Neural crest cell (in vitro differentiated cells): ENCODE results near the gene SLC25A20. TPM values are rescaled to one million over a fixed set of nuclear protein-coding genes. Genes with fewer than 3 reads are reported as not detected.

Experiments used
- DNase-seq: peaks from one replicate; pipeline ENCODE4 v3.0.0; 2021; ENCODE audit warnings: low read depth, mixed read lengths, low spot score
- H3K27ac Mint-ChIP-seq: one replicate; pipeline ENCODE4 v1.8.0; 2021; ENCODE audit warnings: mild to moderate bottlenecking, mixed read lengths; ENCODE audit not compliant: unreplicated experiment
- H3K27me3 Mint-ChIP-seq: 2 replicates; pipeline ENCODE4 v1.8.0; 2021; ENCODE audit warnings: low read depth, mild to moderate bottlenecking, mixed read lengths
- H3K36me3 Mint-ChIP-seq: 2 replicates; pipeline ENCODE4 v1.8.0; 2021; ENCODE audit warnings: low read depth, mild to moderate bottlenecking, mixed read lengths
- H3K4me1 Mint-ChIP-seq: 2 replicates; pipeline ENCODE4 v1.8.0; 2021; ENCODE audit warnings: mixed read lengths
- H3K4me3 Mint-ChIP-seq: one replicate; pipeline ENCODE4 v1.8.0; 2021; ENCODE audit warnings: mild to moderate bottlenecking, mixed read lengths
- H3K9me3 Mint-ChIP-seq: 2 replicates; pipeline ENCODE4 v1.8.0; 2021; ENCODE audit warnings: mixed read lengths
- total RNA-seq: library from RNA; stranded (reverse); gene quantifications from 2 replicates; pipeline ENCODE4 v1.2.1, GENCODE V29; 2021
- TF ChIP-seq, protein P1 (sequence below): fragments of 200-600 bp; sonication (generic); conservative IDR thresholded peaks from 2 replicates; pipeline ENCODE4 v1.5.0; 2021; ENCODE audit warnings: antibody characterized with exemption, mild to moderate bottlenecking

Gene SLC25A20
- total RNA-seq, 1 donor from 2014 or later = 5.7 TPM

DNA sequence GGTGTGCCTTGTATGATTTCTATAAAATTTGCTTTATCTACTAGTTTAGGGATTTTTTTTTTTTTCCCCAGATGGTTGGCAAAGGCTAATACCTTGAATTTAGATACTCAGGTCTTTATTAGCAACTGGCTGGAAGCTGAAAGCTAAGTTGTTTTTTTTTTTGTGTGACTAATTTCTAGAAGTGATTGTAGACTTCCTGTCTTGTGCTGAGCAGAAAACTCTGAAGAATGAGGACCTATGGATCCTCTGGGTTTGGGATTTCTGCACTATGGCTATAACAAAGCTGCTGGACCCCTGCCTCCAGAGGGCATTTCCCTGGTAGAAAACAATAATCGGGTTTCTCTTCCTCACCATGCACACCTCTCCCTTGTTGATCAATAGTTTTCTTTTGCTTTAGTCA, 30.0 kb upstream of the SLC25A20 start:
- Mint-ChIP-seq H3K9me3 (no peaks in the 10 kb centered on the region), H3K4me3 (no peak overlapping the region), H3K27me3 (no peaks in the 10 kb centered on the region), H3K36me3 (peaks cover 15% of the 10 kb centered on the region), H3K4me1 (peaks cover 39% of the 10 kb centered on the region), H3K27ac (no peak overlapping the region)
- TF ChIP-seq, protein P1, sequence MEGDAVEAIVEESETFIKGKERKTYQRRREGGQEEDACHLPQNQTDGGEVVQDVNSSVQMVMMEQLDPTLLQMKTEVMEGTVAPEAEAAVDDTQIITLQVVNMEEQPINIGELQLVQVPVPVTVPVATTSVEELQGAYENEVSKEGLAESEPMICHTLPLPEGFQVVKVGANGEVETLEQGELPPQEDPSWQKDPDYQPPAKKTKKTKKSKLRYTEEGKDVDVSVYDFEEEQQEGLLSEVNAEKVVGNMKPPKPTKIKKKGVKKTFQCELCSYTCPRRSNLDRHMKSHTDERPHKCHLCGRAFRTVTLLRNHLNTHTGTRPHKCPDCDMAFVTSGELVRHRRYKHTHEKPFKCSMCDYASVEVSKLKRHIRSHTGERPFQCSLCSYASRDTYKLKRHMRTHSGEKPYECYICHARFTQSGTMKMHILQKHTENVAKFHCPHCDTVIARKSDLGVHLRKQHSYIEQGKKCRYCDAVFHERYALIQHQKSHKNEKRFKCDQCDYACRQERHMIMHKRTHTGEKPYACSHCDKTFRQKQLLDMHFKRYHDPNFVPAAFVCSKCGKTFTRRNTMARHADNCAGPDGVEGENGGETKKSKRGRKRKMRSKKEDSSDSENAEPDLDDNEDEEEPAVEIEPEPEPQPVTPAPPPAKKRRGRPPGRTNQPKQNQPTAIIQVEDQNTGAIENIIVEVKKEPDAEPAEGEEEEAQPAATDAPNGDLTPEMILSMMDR = no peak
- DNase-seq = no peak

DNA sequence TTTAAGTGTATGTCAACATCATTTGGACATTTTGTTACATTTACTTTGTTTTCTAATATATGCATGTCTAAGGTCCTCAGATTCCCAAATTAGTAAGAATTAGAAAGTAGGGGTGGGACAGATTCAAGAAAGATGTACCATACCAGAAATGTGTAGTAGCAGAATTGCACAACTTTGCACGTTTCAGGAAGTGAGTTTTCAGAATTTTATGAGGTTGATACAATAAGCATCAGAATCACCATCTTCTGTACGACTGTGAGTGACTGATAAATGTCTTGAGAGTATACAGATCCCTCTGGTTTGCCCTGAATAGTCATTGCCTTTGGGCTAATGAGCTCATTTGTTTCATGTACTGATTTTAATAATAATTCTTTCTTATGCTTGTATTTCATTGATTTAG, 29.2 kb upstream of the SLC25A20 start:
- TF ChIP-seq, protein P1 = no peak
- Mint-ChIP-seq H3K4me1 (peaks cover 39% of the 10 kb centered on the region), H3K27me3 (no peaks in the 10 kb centered on the region), H3K9me3 (no peaks in the 10 kb centered on the region), H3K4me3 (no peak overlapping the region), H3K27ac (no peak overlapping the region), H3K36me3 (peaks cover 15% of the 10 kb centered on the region)
- DNase-seq = no peak

DNA sequence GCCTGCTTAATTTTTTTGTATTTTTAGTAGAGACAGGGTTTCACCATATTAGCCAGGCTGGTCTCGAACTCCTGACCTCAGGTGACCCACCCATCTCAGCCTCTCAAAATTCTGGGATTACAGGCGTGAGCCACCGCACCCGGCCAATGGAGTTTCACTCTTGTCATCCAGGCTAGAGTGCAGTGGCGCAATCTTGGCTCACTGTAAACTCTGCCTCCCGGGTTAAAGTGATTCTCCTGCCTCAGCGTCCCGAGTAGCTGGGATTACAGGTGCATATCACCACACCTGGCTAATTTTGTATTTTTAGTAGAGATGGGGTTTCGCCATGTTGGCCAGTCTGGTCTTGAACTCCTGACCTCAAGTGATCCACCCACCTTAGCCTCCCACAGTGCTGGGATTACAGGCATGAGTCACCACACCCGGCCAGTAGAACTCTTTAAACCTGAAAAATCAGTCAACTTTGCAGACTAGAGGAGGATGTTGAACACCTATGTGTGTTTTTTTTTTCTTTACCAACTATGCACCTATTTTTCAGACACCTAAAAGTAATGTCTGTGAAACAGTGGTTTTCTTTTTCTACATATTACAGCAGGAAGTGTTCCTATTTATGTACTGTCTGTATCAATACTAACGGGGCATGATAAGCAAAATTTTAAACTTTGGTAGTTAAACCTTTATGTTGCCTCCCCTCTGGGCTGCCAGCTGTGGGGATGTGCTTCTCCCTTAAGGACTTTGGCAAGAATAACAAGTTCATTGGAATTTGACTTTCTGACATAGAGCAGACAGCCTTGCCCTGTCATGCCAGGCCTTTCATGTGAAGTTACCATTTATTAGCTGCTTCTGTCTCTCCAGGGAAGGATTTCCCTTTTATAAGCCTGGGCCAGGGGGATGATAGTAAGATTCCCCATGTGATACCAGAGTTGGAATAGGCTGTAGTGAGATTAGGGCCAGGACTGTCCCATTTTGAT, 28.0 kb upstream of the SLC25A20 start:
- H3K9me3 Mint-ChIP-seq = no peaks in the 10 kb centered on the region
- H3K27me3 Mint-ChIP-seq = no peaks in the 10 kb centered on the region
- no peak overlapping the region for H3K27ac Mint-ChIP-seq
- TF ChIP-seq, protein P1 = no peak
- no peak overlapping the region for H3K4me3 Mint-ChIP-seq
- H3K4me1 Mint-ChIP-seq = peaks cover 30% of the 10 kb centered on the region
- H3K36me3 Mint-ChIP-seq = peaks cover 4% of the 10 kb centered on the region
- no peak for DNase-seq

DNA sequence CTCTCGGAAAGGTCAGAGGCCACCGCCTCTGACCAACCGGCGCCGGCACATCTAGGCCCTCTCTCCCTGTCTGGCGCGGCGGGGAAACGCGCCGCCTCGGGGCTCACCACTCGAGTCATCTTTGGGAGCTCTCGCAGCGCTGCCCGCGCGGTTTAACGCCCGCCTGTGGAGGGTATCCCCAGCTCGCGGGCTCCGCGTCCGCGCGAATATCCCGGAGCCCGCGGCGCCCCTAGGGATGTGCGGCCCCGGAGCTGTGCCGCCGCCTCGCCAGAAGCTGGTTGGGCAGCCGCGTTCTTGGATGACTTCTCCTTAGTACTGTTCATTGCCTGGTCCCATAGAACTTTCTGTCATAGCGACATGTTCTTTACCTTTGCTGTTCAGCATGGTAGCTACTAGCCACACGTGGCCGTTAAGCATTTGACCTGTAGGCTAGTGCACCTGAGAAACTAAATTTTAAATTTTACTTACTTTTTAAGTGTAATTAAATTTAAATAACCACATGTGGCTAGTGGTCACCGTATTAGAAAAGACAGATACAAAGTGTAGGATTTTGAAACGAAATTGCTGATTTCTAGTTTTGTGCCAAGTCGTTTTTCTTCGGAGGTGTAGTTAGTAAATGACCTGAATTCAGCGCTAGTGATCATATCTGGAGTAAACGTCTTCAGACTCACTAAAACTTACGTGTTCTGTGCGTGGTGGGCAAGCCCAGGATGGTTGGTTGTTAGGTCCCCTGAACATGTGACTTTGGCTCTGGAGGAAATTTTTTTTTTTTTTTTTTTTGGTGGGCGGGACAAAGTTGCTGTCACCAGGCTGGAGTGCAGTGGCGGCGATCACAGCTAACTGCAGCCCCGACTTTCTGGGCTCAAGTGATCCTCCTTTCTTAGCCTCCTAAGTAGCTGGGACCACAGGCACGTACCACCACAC, 20.8 kb upstream of the SLC25A20 start:
- H3K4me3 Mint-ChIP-seq = peak overlapping the region; percentile 96
- H3K27me3 Mint-ChIP-seq = no peaks in the 10 kb centered on the region
- peaks cover 20% of the 10 kb centered on the region for H3K4me1 Mint-ChIP-seq
- H3K9me3 Mint-ChIP-seq = no peaks in the 10 kb centered on the region
- peak overlapping the region; percentile 90 for H3K27ac Mint-ChIP-seq
- TF ChIP-seq, protein P1 = no peak
- no peak for DNase-seq
- H3K36me3 Mint-ChIP-seq = no peaks in the 10 kb centered on the region

DNA sequence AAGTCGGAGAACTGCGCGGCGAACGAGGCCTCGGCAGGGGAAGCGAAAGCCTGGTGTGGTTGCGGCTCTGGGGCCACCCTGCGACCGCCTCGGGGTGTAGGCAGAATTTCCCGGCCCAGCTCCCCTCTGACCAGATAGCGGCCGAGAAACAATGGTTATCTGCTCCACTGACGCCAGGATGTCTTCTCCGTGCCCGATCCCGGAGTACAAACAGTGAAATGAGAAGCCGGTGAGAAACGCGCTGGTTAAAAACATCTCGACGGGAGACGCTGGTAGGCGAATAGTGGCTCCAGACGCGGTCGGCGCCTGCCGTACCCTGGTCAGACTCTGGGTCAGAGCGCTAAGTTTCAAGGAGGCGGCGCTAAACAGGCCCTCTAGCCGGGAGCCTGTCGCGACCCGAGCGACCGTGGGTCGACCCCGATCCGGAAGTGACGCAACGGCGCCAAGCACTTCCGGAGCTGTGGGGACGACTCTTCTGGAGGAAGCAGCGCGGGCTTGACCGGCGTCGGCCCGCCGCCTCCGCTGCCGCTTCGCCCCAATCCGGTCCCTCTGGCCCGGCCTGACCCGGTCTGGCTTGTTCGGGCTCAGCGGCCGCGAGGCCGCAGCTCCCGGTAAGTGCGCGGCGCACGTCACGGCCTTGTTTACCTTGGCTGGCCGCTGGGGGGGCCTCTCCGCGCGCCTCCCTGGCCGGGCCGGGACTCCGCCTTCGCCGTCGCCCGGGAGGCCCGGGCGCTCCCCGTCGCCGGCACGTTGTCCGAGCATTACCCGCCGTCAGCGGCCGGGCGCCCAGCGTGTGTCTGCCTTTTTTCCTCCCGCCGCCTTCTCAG, 19.9 kb upstream of the SLC25A20 start, which contains the start of gene ARIH2:
Gene ARIH2 (plus strand): TSS at position 455 of the 827 bp plus-strand sequence. CDS start 8,717 bp downstream, outside the sequence.
- Mint-ChIP-seq H3K4me3 (peak within 1 kb of the TSS; percentile 96), H3K27me3 (no peaks in the 10 kb centered on the region), H3K36me3 (no peaks in the 10 kb centered on the region), H3K27ac (peak within 1 kb of the TSS; percentile 98), H3K9me3 (no peaks in the 10 kb centered on the region), H3K4me1 (peaks cover 20% of the 10 kb centered on the region)
- TF ChIP-seq, protein P1 = peak; percentile 30
- peak; percentile 84 for DNase-seq
